Transverse colon (tissue), 4 donors: Measurements from ENCODE around the gene ZNF672.

ENCODE experiments used
- CTCF ChIP-seq, 5 experiments: fragments of 200-600 bp in 3 of 5; fragments of 450-650 bp in 2 of 5; sonication (generic) in 3 of 5; IDR thresholded peaks; 1 replicate in 2 of 5; 2 replicates in 3 of 5; pipeline ENCODE4 v1.5.1; 2016 to 2017; ENCODE audit warnings: antibody characterized with exemption in 5 of 5, inconsistent platforms in 3 of 5, mild to moderate bottlenecking in 2 of 5, moderate library complexity in 1 of 5
- POLR2A ChIP-seq: fragments of 450-650 bp; IDR thresholded peaks from one replicate; pipeline ENCODE4 v1.6.1; 2016; ENCODE audit warnings: antibody characterized with exemption, mild to moderate bottlenecking, moderate library complexity
- POLR2AphosphoS5 ChIP-seq, 3 donors: sonication (generic); formaldehyde crosslinking; IDR thresholded peaks; one replicate each; pipeline ENCODE4 v1.6.1; 2016; ENCODE audit warnings: antibody characterized with exemption in 3 of 3

- TF ChIP-seq CTCF (IDR thresholded peaks at IDR 0.05) (no peak), POLR2A (no peak), POLR2AphosphoS5 (IDR thresholded peaks at IDR 0.05) (no peak)
These were observed 19.7 kb downstream of the ZNF672 start for GRCh38 chr1:248857749-248858095.
